HepG2 (cell line): ENCODE data around the gene ADGRL2. TPM values are rescaled to one million over a fixed set of nuclear protein-coding genes. Genes with fewer than 3 reads are reported as not detected.
A peak's percentile ranks its signal among the peaks of the same experiment; 100 is the strongest.

Source experiments
- ARID3A ChIP-seq: IDR thresholded peaks from 2 replicates; pipeline ENCODE4 v1.6.1; 2012; ENCODE audit warnings: low read depth, low read length, improper control_type of control experiment
- BCL6 ChIP-seq: IDR thresholded peaks from 2 replicates; pipeline ENCODE4 v1.6.1; 2016; ENCODE audit warnings: missing genetic modification reagents, missing compliant biosample characterization
- FOXA3 ChIP-seq: IDR thresholded peaks from 2 replicates; pipeline ENCODE4 v1.6.1; 2016; ENCODE audit warnings: missing genetic modification reagents, missing compliant biosample characterization
- FOXP1 ChIP-seq, 2 experiments: fragments of 450-650 bp in 1 of 2; IDR thresholded peaks; 2 replicates each; pipeline ENCODE4 v1.6.1; 2017 to 2018; ENCODE audit warnings: antibody characterized with exemption in 1 of 2
- HDAC2 ChIP-seq: sonication (generic); formaldehyde crosslinking; IDR thresholded peaks from 2 replicates; pipeline ENCODE4 v1.4.0; 2020; ENCODE audit warnings: missing genetic modification reagents
- HMG20A ChIP-seq: IDR thresholded peaks from 2 replicates; pipeline ENCODE4 v1.6.1; 2016; ENCODE audit warnings: borderline replicate concordance
- ISL2 ChIP-seq: sonication (generic); formaldehyde crosslinking; IDR thresholded peaks from 2 replicates; pipeline ENCODE4 v1.5.0; 2020; ENCODE audit warnings: missing genetic modification reagents
- MYPOP ChIP-seq: sonication (generic); formaldehyde crosslinking; IDR thresholded peaks from 2 replicates; pipeline ENCODE4 v1.8.1; 2023; ENCODE audit warnings: mild to moderate bottlenecking, moderate library complexity, missing genetic modification reagents
- NCOA2 ChIP-seq: sonication (generic); formaldehyde crosslinking; IDR thresholded peaks from 2 replicates; pipeline ENCODE4 v1.8.0; 2022; ENCODE audit warnings: inconsistent platforms
- NR2F2 ChIP-seq: IDR thresholded peaks from 2 replicates; pipeline ENCODE4 v1.6.1; 2012; ENCODE audit warnings: low read depth, inconsistent platforms, borderline replicate concordance
- POLR2A ChIP-seq, 2 experiments: IDR thresholded peaks; 2 replicates each; pipeline ENCODE4 v1.6.1; 2011; ENCODE audit warnings: low read depth in 2 of 2, low read length in 2 of 2, mild to moderate bottlenecking in 1 of 2, moderate library complexity in 1 of 2; ENCODE audit not compliant: insufficient read depth in 1 of 2
- RCOR2 ChIP-seq: IDR thresholded peaks from 2 replicates; pipeline ENCODE4 v1.6.1; 2016; ENCODE audit warnings: missing biosample characterization, missing genetic modification reagents
- RFX3 ChIP-seq: IDR thresholded peaks from 2 replicates; pipeline ENCODE4 v1.6.1; 2016; ENCODE audit warnings: missing biosample characterization, missing genetic modification reagents
- SKI ChIP-seq: fragments of 450-650 bp; IDR thresholded peaks from one replicate; pipeline ENCODE4 v1.6.1; 2018; ENCODE audit warnings: mild to moderate bottlenecking; ENCODE audit not compliant: partially characterized antibody
- SOX13 ChIP-seq, 3 experiments: fragments of 450-650 bp in 1 of 3; sonication (generic) in 1 of 3; formaldehyde crosslinking in 1 of 3; IDR thresholded peaks in 2 of 3; conservative IDR thresholded peaks in 1 of 3; 2 replicates each; pipeline versions ENCODE4 v1.5.0 to v1.6.1; 2016 to 2020; ENCODE audit warnings: antibody characterized with exemption in 1 of 3, mild to moderate bottlenecking in 1 of 3, missing compliant biosample characterization in 1 of 3, missing genetic modification reagents in 1 of 3, moderate library complexity in 1 of 3
- SOX5 ChIP-seq: IDR thresholded peaks from 2 replicates; pipeline ENCODE4 v1.6.1; 2016; ENCODE audit warnings: borderline replicate concordance
- SOX6 ChIP-seq, 2 experiments: fragments of 450-650 bp in 1 of 2; sonication (generic) in 1 of 2; formaldehyde crosslinking in 1 of 2; IDR thresholded peaks; 2 replicates each; pipeline versions ENCODE4 v1.4.0 to v1.6.1; 2017 to 2020; ENCODE audit warnings: antibody characterized with exemption in 1 of 2, mild to moderate bottlenecking in 1 of 2, missing genetic modification reagents in 1 of 2
- SP5 ChIP-seq: IDR thresholded peaks from 2 replicates; pipeline ENCODE4 v1.6.1; 2016; ENCODE audit warnings: low read depth, borderline replicate concordance
- THAP11 ChIP-seq: IDR thresholded peaks from 2 replicates; pipeline ENCODE4 v1.6.1; 2016; ENCODE audit warnings: missing biosample characterization, missing genetic modification reagents
- XBP1 ChIP-seq: sonication (generic); formaldehyde crosslinking; IDR thresholded peaks from 2 replicates; pipeline ENCODE4 v1.5.0; 2020; ENCODE audit warnings: missing genetic modification reagents
- ZGPAT ChIP-seq: IDR thresholded peaks from 2 replicates; pipeline ENCODE4 v1.6.1; 2016; ENCODE audit warnings: mild to moderate bottlenecking
- ZNF737 ChIP-seq: sonication (generic); formaldehyde crosslinking; IDR thresholded peaks from 2 replicates; pipeline ENCODE4 v1.5.0; 2020; ENCODE audit warnings: missing genetic modification reagents, mild to moderate bottlenecking, borderline replicate concordance
- polyA plus RNA-seq, 8 experiments: library from polyadenylated mRNA; depleted of rRNA in 3 of 8; stranded (reverse) in 7 of 8; unstranded in 1 of 8; fragments of >200 nt; fragmentation: Illumina TruSeq in 4 of 8; extraction: Trizol in 4 of 8; gene quantifications; 2 replicates each; pipeline versions ENCODE4 v1.2.1 to v1.2.3, GENCODE V29; 2011 to 2016; ENCODE audit warnings: low read depth in 4 of 8, missing spikeins in 1 of 8, mixed read lengths in 1 of 8; ENCODE audit not compliant: insufficient read depth in 1 of 8
- total RNA-seq, 5 experiments: library from RNA; depleted of rRNA; stranded (reverse); fragments of >200 nt; fragmentation: Illumina TruSeq; extraction: Trizol; gene quantifications; 2 replicates each; pipeline ENCODE4 v1.2.3, GENCODE V29; 2016; ENCODE audit warnings: low read depth in 1 of 5

The ADGRL2 gene
- total and polyA plus RNA-seq, 2 of the 13 experiments (the other 11 are each of a cell fraction or from before 2014, with no cell fraction given): 15.3 to 31.6 TPM

- peak; percentile 53; the same call in 1 of the 2 replicates for TF ChIP-seq ZGPAT (CRISPR knock-in tag)
- no peak for TF ChIP-seq XBP1 (CRISPR knock-in tag)
- peak; percentile 89 for TF ChIP-seq SP5
- TF ChIP-seq HMG20A (CRISPR knock-in tag): peak; percentile 47; the same call in 1 of the 2 replicates
- TF ChIP-seq POLR2A (IDR thresholded peaks at IDR 0.05; ENCODE audit: insufficient read depth in 1 of 2, low read depth in 2 of 2, low read length in 2 of 2): no peak
- TF ChIP-seq SKI: peak; percentile 14
- TF ChIP-seq NCOA2 (CRISPR knock-in tag): peak; percentile 70; the same call in 1 of the 2 replicates
- 0 out of 2 replicates have a peak, but pooled peaks have one; percentile 19 for TF ChIP-seq RFX3 (CRISPR knock-in tag)
- 0 out of 2 replicates have a peak, but pooled peaks have one; percentile 9 for TF ChIP-seq THAP11 (CRISPR knock-in tag)
- TF ChIP-seq SOX13 (IDR thresholded peaks at IDR 0.05): peak; percentile 90
- peak in 1 of 2 experiments; percentile 98; a peak in 2 of 4 replicates for TF ChIP-seq SOX13 (CRISPR knock-in tag; conservative IDR thresholded peaks at IDR 0.05 in 1 of 2, IDR thresholded peaks at IDR 0.05 in 1 of 2)
- peak; percentile 95 for TF ChIP-seq SOX5
- no peak for TF ChIP-seq SOX6 (IDR thresholded peaks at IDR 0.05)
- TF ChIP-seq SOX6 (CRISPR knock-in tag; IDR thresholded peaks at IDR 0.05): peak; percentile 93
- peak; percentile 60; the same call in 1 of the 2 replicates for TF ChIP-seq ARID3A
- peak; percentile 96 for TF ChIP-seq ISL2 (CRISPR knock-in tag)
- TF ChIP-seq MYPOP (CRISPR knock-in tag): no peak
- peak; percentile 43 for TF ChIP-seq BCL6 (CRISPR knock-in tag)
- TF ChIP-seq FOXA3: peak; percentile 72
- TF ChIP-seq NR2F2: peak; percentile 45; the same call in 1 of the 2 replicates
- 0 out of 2 replicates have a peak, but pooled peaks have one; percentile 21 for TF ChIP-seq RCOR2
- TF ChIP-seq FOXP1 (IDR thresholded peaks at IDR 0.05): peak; percentile 74
- peak; percentile 85 for TF ChIP-seq FOXP1 (CRISPR knock-in tag; IDR thresholded peaks at IDR 0.05)
- peak; percentile 46; the same call in 1 of the 2 replicates for TF ChIP-seq HDAC2 (CRISPR knock-in tag)
- no peak for TF ChIP-seq ZNF737 (CRISPR knock-in tag)
Observed at GRCh38 chr1:81848880-81849682, 48.3 kb downstream of the ADGRL2 start (continued).
